Epithelial cell of prostate (primary cell): ENCODE measurements around the gene IGLL1.
"Not testable (repeated sequence)": the region's sequence is repeated elsewhere in the genome, so short reads cannot be mapped to it uniquely, and the experiment has no call there.

Experiments used
- DNase-seq: peaks from one replicate; pipeline ENCODE4 v3.0.0-alpha.2; 2011; ENCODE audit warnings: low read depth, low spot score
- H3K27ac ChIP-seq: fragments of 450-650 bp; 2 replicates; pipeline ENCODE4 v1.5.1; 2017; ENCODE audit warnings: mild to moderate bottlenecking

IGLL1 gene

DNA sequence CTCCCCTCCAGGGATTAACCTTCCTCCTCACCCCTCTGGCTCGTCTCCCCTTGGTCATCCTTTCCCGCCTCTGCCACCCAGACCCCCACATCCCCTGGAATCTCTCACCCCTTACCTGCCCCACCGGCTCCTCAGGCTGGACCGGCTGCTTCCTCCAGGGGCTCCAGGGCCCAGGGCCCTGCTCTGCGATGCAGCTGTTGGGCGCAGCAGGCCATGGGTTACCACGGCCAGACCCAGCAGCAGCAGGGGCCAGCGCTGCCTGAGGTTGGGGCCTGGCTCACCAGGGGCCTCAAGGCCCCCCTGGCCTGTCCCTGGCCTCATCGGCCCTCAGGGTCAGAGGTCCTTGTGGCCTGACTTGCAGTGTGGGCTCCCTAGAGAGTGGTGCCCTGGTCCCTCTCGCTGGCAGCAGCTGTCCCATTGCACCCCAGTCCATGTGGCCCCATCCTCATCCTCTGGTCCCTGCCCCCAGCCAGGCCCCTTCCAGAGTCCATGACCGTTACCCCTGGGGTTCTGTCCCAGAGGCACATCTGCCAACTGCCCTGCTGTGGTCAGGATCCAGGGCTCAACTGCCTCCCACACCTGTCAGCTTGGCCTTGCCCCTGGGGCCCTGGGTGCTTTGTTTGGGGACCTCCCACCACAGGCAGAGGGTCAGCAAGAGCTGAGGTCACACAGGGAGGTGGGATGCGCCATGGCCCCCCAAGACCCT is at the start of gene IGLL1:
Gene IGLL1, minus strand, starts transcription at position 421 of the 706 bp plus-strand sequence. Its CDS starts 100 bp downstream, at position 321.
- DNase-seq = no peak
- H3K27ac ChIP-seq = no peak within 1 kb of the TSS

DNA sequence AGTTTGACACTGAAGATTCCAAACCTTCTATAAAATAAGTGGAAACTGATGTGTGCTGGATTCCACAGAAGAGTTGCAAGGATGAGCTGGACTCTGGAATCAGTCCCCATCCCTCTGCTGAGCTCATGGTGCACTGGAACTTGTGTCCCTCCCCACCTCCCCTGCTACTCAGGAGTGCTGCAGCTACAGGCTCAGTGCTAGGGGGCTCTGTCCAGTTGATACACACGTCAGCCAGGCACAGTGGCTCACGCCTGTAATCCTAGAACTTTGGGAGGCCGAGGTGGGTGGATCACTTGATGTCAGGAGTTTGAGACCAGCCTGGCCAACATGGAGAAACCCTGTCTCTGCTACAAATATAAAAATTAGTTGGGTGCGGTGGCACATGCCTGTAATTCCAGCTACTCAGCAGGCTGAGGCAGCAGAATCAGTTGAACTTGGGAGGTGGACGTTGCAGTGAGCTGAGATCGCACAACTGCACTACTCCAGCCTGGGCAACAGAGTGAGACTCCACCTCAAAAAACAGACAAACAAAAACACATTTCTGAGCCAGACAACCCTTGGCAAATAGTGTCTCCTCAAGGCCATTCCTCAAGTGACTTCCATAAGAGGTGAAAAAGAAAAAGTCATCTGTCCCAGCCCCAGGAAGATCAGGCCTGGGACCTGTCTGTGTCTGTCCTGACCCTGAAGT is 48.1 kb upstream of the IGLL1 start:
- not testable (repeated sequence) for H3K27ac ChIP-seq, DNase-seq

DNA sequence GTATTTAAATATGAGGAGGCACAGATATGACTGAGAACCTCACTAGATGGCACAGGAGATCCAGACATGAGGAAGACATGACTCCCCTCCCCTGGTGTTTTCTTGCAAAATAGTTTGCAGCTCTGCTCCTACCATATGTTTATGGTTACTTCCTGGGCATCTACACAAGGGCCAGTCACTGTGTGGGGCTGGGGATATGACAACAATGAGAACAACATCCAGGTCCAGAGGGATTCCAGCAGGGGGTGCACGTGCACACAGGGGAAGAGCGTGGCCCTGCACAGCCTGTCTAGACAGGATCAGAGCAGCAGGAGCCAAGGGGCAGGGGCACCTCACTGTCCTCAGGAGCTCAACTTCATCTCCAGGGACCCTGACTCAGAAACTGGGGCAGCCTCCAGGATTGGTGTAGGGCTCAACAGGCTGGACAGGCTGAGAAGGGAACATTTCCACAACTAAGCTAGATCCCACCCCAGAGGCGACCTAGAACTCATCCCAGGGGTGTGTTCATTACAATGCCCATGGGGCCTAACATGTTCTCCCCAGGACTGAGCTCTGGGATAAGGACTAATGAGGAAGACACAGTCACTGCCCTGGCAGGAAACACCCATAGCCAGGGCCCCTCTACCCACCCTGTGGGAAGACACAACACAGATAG is 47.4 kb upstream of the IGLL1 start:
- not testable (repeated sequence) for DNase-seq

DNA sequence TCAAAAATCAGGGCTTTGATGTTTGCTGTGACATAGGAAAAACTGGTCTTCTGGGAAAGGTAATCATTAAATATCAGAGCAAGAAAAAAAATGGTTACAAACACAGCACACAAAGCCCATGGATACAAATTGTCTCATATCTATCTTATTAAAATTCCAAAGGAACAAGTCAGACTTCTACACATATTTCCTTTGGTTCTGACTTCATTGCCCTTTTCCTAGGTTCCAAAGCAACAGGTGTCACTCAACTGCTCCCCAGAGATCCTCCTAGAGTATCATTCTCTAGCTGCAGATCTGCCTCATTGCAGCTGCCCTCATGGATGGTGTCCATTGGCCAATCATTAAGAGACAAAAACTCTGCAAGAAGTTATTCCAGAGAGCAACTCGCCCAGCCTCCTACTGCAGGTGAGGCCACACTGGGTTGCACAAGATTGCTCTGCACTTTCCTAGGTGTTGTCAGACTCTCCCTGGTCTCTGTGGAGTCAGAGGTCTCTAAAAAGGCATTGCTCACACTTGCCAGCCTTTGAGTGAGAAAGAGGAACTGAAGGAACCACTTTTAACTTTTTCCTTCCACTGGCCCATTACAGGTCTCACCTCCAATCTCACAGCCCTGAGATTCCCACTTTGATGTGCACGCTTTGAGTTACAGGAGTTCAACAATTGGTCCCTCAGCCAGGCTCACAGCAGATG is 46.3 kb upstream of the IGLL1 start:
- no peak for DNase-seq
- H3K27ac ChIP-seq = no peak overlapping the region

More for the DNA sequence above, 47.4 kb upstream of the IGLL1 start:
- not testable (repeated sequence) for H3K27ac ChIP-seq

- H3K27ac ChIP-seq = no peak overlapping the region
- no peak for DNase-seq
These were observed 42.5 kb upstream of the IGLL1 start for GRCh38 chr22:23622634-23623033.

GRCh38 chr22:23621916-23622315 is 41.8 kb upstream of the IGLL1 start:
- DNase-seq, H3K27ac ChIP-seq: not testable (repeated sequence)

DNA sequence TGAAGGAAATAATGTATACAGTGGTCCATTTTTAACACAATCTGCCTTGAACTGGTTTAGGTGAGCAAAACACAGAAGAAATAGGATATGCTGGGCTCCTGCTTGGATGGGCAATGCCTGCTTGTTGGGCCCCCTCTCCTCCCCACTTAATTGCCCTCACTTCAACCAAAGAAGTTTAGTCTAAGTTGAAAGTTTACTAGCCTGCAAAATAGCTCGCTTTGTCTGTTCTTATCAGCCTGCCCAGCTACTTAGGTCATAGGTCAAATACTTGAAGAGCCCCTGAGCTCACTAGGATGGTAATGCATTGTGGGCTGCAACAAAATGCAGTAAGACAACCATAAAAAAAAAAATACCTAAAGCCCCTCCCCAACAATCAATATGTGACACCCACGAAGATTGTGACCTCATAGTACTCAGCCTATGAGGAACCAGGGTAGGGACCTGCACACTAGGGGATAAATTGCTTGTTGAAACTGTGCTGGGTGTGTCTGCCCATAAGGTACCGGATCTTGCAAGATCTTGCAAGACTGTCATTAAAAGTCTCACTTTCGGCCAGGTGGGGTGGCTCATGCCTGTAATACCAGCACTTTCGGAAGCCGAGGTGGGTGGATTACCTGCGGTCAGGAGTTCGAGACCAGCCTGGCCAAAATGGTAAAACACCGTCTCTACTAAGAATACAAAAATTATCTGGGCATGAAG is 41.1 kb upstream of the IGLL1 start:
- DNase-seq = no peak
- no peak overlapping the region for H3K27ac ChIP-seq

DNA sequence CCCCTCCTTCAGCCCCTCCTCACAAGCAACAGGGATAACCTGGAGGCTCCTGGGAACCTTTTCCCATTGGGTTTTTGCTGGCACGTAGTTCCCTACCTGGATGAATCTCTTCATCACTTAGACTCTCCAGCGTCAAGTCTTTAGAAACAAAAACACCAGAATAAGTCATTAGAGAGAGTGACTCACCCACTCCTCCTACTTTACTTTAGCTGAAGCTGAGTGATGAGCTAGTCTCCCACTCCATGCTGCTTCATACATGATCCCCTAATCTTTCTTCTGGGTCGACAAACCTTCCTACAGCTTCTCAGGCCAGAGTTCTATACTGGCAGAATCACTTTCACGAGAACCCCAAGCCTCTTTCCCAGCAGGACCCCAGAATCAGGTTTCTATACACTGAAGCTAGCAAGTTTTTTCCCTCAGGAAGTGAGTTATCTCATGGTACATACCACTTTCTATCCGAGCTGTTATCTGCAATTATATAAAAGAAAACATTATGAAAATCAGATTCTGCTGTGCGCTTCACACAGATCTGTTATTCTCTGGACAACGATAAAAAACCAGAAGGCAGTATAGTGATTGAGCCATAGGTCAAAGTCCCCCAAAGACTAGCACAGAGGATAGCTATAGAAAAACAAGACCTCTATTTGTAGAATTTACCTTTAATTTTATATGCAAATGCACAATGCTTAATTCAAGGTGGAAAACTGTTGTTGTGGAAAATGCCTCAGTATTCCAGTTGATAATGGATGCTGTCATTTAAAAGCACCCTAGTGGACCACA is 33.3 kb upstream of the IGLL1 start:
- H3K27ac ChIP-seq = no peak overlapping the region
- no peak for DNase-seq

DNA sequence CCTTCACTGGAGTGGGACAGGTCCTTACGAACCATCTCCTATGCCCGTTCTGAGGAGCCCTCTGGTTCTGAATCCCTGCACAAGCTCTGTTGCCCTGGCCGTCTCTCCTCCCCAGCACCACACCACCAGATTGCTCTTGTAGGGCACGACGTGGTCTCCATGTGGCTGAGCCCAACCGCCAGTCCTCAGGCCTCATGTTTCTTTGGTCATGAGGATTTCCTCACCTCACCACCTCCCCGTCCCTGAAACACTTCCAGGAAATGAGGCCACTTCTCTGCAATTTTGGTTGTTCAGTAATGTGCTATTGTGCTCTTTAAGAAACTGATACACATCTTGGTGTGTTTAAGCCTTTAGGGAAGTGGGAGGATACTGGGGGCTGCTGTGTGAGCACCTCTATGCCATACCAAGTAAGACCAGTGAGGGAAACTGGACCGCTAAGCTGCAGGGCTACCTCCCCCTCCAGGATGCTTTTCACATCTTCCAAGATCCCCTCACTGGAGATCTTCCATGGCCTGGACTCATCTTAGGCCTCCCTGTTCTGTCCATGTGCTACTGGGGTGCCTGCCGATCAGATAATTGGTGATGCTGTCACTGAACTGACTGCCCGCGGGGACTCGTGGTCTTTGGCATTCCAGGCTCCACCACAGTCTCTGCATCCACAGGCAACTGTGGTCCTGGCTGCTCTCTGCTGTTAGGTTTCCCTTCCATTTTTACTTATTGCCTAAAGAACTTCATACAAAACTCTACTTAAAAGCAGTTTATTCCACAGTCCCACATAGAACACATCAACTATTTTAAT is 30.1 kb upstream of the IGLL1 start:
- DNase-seq = no peak
- no peak overlapping the region for H3K27ac ChIP-seq

- no peak for DNase-seq
- no peak overlapping the region for H3K27ac ChIP-seq
These were observed 28.5 kb upstream of the IGLL1 start for GRCh38 chr22:23608583-23608982.

- no peak for DNase-seq
- no peak overlapping the region for H3K27ac ChIP-seq
These were observed 26.4 kb upstream of the IGLL1 start for GRCh38 chr22:23606204-23607131.

GRCh38 chr22:23604939-23605712 is 25.0 kb upstream of the IGLL1 start:
- H3K27ac ChIP-seq = no peak overlapping the region
- no peak for DNase-seq

DNA sequence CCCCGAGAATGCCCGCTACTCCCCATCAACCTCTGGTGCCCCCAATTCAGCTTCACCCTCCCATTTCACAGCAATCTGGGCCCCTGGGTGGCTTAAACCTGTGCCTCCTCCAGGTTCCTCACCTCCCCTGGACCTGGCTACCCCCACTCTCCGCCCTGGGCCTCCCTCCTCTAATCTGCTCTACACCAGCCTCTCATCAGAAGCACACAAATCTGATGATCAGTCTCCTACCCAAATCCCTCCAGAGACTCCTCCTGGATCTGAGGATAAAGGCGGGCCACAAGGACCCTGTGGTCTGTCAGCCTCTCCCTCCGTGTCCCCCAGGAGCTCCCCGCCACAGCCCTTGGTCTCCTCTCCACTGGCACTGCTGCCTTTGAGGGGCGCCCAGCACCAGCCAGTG is 23.2 kb upstream of the IGLL1 start:
- H3K27ac ChIP-seq = no peak overlapping the region
- no peak for DNase-seq

GRCh38 chr22:23598805-23599518 is 18.9 kb upstream of the IGLL1 start:
- no peak overlapping the region for H3K27ac ChIP-seq
- no peak for DNase-seq

DNA sequence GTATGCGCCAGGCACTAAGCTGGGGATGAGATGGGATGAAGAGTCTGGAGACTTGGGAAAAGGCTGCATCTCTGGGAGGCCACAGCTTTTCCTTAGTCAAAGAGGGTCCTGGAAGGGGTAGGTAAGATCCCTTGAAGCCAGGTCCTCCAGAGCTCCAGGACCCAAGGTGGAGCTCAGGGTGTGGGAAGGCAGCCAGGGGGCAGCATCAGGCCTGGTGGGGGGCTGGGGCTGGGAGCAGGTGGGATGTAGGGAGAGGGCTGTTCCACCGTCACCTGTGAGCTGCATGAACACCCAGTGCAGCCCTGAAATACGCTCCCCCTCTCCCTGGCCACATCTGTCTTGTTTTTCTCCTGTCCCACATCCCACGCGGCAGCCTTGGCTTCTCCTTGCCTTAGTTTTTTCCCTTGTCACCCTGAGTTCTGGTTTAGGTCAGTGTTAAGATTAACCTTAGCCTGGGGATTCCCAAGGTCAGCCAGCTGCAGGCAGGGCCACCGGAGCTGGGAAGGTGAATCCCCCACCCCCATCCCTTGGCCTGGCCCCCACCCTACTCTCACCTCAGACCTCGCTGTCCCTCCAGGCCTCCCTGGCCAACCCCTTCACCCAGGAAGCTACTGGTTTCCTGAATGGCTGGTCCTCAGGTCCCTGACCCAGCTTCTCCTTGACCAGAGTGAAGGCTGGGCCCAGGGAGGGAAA is 17.6 kb upstream of the IGLL1 start:
- not testable (repeated sequence) for H3K27ac ChIP-seq

GRCh38 chr22:23595904-23596303 is 15.8 kb upstream of the IGLL1 start:
- DNase-seq, H3K27ac ChIP-seq: not testable (repeated sequence)

More for the DNA sequence above, 17.6 kb upstream of the IGLL1 start:
- DNase-seq = not testable (repeated sequence)
